Measurements from ENCODE around the gene PLCB4.

PLCB4 gene

DNA sequence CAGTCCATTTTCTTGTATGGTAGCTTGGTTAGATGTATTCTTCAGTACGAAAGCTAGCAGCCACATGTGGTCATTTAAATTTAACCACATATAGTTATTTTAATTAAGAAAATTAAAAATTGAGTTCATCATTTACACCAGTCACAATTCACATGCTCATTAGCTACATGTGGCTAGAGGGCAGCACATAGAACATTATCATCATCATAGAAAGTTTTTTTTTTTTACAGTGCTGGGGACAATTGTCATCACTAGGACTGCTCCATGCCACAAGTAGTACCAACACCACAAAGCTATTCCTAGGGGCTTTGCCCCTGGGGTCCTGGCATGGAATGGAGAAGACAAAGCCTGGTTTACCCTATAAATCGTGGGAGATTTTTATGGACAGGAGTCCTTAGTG, 30.5 kb downstream of the PLCB4 start:
- Histone ChIP-seq H3K27me3 (ENCODE audit: insufficient read depth, low read length, poor library complexity, severe bottlenecking) (no peaks in the 10 kb centered on the region), H4K20me1 (ENCODE audit: insufficient read depth, low read length, poor library complexity, severe bottlenecking) (no peaks in the 10 kb centered on the region), H3K9ac (ENCODE audit: low read depth, low read length, poor library complexity, severe bottlenecking) (no peak overlapping the region), H3K4me1 (ENCODE audit: insufficient read depth, low read length, poor library complexity, severe bottlenecking) (no peaks in the 10 kb centered on the region), H3K4me3 (ENCODE audit: low read length, poor library complexity, severe bottlenecking) (no peak overlapping the region), H3K9me2 (replicated peaks; ENCODE audit: low read depth, low read length) (no peaks in the 10 kb centered on the region), H3K4me2 (ENCODE audit: low read depth, low read length, poor library complexity, severe bottlenecking) (no peak overlapping the region), H3K9me3 (ENCODE audit: insufficient read depth, low read depth, low read length) (no peaks in the 10 kb centered on the region), H2AFZ (ENCODE audit: low read length) (no peak overlapping the region), H3F3A (ENCODE audit: low read depth) (no peaks in the 10 kb centered on the region), H3K79me2 (ENCODE audit: insufficient read depth, low read length) (peaks cover 24% of the 10 kb centered on the region), H3K36me3 (ENCODE audit: insufficient read depth, low read length) (no peaks in the 10 kb centered on the region)
- TF ChIP-seq, protein P1, sequence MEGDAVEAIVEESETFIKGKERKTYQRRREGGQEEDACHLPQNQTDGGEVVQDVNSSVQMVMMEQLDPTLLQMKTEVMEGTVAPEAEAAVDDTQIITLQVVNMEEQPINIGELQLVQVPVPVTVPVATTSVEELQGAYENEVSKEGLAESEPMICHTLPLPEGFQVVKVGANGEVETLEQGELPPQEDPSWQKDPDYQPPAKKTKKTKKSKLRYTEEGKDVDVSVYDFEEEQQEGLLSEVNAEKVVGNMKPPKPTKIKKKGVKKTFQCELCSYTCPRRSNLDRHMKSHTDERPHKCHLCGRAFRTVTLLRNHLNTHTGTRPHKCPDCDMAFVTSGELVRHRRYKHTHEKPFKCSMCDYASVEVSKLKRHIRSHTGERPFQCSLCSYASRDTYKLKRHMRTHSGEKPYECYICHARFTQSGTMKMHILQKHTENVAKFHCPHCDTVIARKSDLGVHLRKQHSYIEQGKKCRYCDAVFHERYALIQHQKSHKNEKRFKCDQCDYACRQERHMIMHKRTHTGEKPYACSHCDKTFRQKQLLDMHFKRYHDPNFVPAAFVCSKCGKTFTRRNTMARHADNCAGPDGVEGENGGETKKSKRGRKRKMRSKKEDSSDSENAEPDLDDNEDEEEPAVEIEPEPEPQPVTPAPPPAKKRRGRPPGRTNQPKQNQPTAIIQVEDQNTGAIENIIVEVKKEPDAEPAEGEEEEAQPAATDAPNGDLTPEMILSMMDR (conservative IDR thresholded peaks at IDR 0.05; ENCODE audit: low read length) = peak; percentile 62
- no peak for TF ChIP-seq EZH2phosphoT487 (IDR thresholded peaks at IDR 0.05; ENCODE audit: borderline replicate concordance)

DNA sequence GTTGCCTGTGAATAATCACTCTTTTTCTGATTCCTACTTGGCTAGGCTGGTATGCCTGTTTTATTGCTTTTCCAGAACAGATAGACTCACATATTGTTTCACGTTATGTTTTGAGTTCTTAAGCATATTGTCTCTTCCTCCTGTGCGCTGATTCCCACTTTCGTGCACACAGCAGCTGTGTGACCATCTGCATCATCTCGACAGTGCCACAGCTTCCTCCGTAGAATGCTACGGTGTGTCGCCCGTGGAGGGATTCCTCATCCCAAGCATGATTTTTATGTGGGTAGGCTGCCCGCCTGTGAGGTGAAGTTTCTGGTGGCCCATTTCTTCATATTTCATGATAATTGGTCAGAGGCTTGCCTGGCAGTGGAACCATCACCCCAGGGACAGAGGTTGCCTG, 31.8 kb downstream of the PLCB4 start:
- Histone ChIP-seq H3K9ac (ENCODE audit: low read depth, low read length, poor library complexity, severe bottlenecking) (no peak overlapping the region), H3K4me1 (ENCODE audit: insufficient read depth, low read length, poor library complexity, severe bottlenecking) (no peaks in the 10 kb centered on the region), H3K4me3 (ENCODE audit: low read length, poor library complexity, severe bottlenecking) (no peak overlapping the region), H3F3A (ENCODE audit: low read depth) (no peaks in the 10 kb centered on the region), H4K20me1 (ENCODE audit: insufficient read depth, low read length, poor library complexity, severe bottlenecking) (no peaks in the 10 kb centered on the region), H2AFZ (ENCODE audit: low read length) (no peak overlapping the region), H3K4me2 (ENCODE audit: low read depth, low read length, poor library complexity, severe bottlenecking) (no peak overlapping the region), H3K27me3 (ENCODE audit: insufficient read depth, low read length, poor library complexity, severe bottlenecking) (no peaks in the 10 kb centered on the region), H3K79me2 (ENCODE audit: insufficient read depth, low read length) (peaks cover 20% of the 10 kb centered on the region), H3K9me2 (replicated peaks; ENCODE audit: low read depth, low read length) (no peaks in the 10 kb centered on the region), H3K36me3 (ENCODE audit: insufficient read depth, low read length) (no peaks in the 10 kb centered on the region), H3K9me3 (ENCODE audit: insufficient read depth, low read depth, low read length) (no peaks in the 10 kb centered on the region)
- no peak for TF ChIP-seq EZH2phosphoT487 (IDR thresholded peaks at IDR 0.05; ENCODE audit: borderline replicate concordance)
- TF ChIP-seq, protein P1 (conservative IDR thresholded peaks at IDR 0.05; ENCODE audit: low read length) = no peak

DNA sequence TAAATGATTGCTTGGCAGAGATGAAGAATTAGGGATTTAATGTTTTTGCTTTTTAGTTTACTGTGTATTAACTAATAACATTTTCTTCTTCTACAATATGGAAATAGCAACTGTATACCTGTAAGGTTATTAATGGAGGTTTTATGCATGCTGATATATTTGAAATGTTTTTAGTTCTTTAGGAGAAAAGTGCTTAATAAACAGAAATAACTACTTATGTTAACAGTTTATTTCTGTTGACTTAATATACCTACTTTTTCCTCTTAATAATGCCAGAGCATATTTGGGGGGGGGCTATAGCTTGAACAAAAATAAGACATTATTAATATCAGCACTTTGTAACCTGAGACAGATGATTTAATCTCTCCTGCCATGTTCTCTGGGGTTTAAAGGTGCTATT, 33.6 kb downstream of the PLCB4 start:
- Histone ChIP-seq H3K79me2 (ENCODE audit: insufficient read depth, low read length) (peaks cover 13% of the 10 kb centered on the region), H3K4me2 (ENCODE audit: low read depth, low read length, poor library complexity, severe bottlenecking) (no peak overlapping the region), H3F3A (ENCODE audit: low read depth) (no peaks in the 10 kb centered on the region), H3K4me3 (ENCODE audit: low read length, poor library complexity, severe bottlenecking) (no peak overlapping the region), H3K4me1 (ENCODE audit: insufficient read depth, low read length, poor library complexity, severe bottlenecking) (no peaks in the 10 kb centered on the region), H3K9ac (ENCODE audit: low read depth, low read length, poor library complexity, severe bottlenecking) (no peak overlapping the region), H2AFZ (ENCODE audit: low read length) (no peak overlapping the region), H3K27me3 (ENCODE audit: insufficient read depth, low read length, poor library complexity, severe bottlenecking) (no peaks in the 10 kb centered on the region), H3K9me3 (ENCODE audit: insufficient read depth, low read depth, low read length) (no peaks in the 10 kb centered on the region), H3K9me2 (replicated peaks; ENCODE audit: low read depth, low read length) (no peaks in the 10 kb centered on the region), H3K36me3 (ENCODE audit: insufficient read depth, low read length) (no peaks in the 10 kb centered on the region), H4K20me1 (ENCODE audit: insufficient read depth, low read length, poor library complexity, severe bottlenecking) (no peaks in the 10 kb centered on the region)
- no peak for TF ChIP-seq EZH2phosphoT487 (IDR thresholded peaks at IDR 0.05; ENCODE audit: borderline replicate concordance)

DNA sequence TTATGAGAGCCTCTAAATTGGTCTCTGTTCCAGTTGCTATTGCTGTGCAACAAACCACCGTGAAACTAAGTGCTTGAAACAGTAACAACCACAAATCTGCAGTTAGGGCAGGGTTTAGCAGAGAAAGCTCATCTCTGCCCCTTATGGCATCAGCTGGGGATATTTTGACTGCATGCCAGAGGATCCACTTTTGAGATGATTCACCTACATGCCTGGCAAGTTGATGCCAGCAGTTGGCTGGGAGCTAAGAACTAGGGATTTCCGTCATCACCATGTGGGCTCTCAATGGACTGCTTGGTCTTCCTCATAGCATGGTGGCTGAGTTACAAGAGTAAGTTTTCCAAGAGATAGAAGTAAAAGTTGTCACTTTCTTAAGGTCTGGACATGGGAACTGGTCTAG, 35.1 kb downstream of the PLCB4 start:
- no peaks in the 10 kb centered on the region for H3K9me2 ChIP-seq (replicated peaks; ENCODE audit: low read depth, low read length)
- H3K27me3 ChIP-seq (ENCODE audit: insufficient read depth, low read length, poor library complexity, severe bottlenecking) = no peaks in the 10 kb centered on the region
- no peaks in the 10 kb centered on the region for H3F3A ChIP-seq (ENCODE audit: low read depth)
- no peak overlapping the region for H3K9ac ChIP-seq (ENCODE audit: low read depth, low read length, poor library complexity, severe bottlenecking)
- no peaks in the 10 kb centered on the region for H3K36me3 ChIP-seq (ENCODE audit: insufficient read depth, low read length)
- no peaks in the 10 kb centered on the region for H3K4me1 ChIP-seq (ENCODE audit: insufficient read depth, low read length, poor library complexity, severe bottlenecking)
- H3K9me3 ChIP-seq (ENCODE audit: insufficient read depth, low read depth, low read length) = no peaks in the 10 kb centered on the region
- no peaks in the 10 kb centered on the region for H4K20me1 ChIP-seq (ENCODE audit: insufficient read depth, low read length, poor library complexity, severe bottlenecking)
- H3K79me2 ChIP-seq (ENCODE audit: insufficient read depth, low read length) = peaks cover 10% of the 10 kb centered on the region
- H3K4me3 ChIP-seq (ENCODE audit: low read length, poor library complexity, severe bottlenecking) = no peak overlapping the region
- no peak overlapping the region for H3K4me2 ChIP-seq (ENCODE audit: low read depth, low read length, poor library complexity, severe bottlenecking)
- TF ChIP-seq, protein P1 (conservative IDR thresholded peaks at IDR 0.05; ENCODE audit: low read length) = no peak
- TF ChIP-seq EZH2phosphoT487 (IDR thresholded peaks at IDR 0.05; ENCODE audit: borderline replicate concordance) = no peak
- no peak overlapping the region for H2AFZ ChIP-seq (ENCODE audit: low read length)
